Panc1 (cell line): Measurements from ENCODE around the gene TMEM87B. TPM values are rescaled to one million over a fixed set of nuclear protein-coding genes. Genes with fewer than 3 reads are reported as not detected.

ENCODE experiments used
- ATAC-seq: fragments of 200-7000 bp; cut with Tn5 transposase; 2 replicates; pipeline ENCODE4 v1.9.1; 2020; ENCODE audit warnings: mild to moderate bottlenecking, moderate library complexity
- BruUV-seq: library from RNA; stranded (reverse); fragments of 400-500 nt; replicated peaks from 2 replicates; lab custom pipeline; 2021; lab: Mats Ljungman, UMichigan
- CTCF ChIA-PET: fragments of 300-600 bp; sonication (Branson Sonifier 250); formaldehyde crosslinking; loops from one replicate; lab custom pipeline; 2022; ENCODE audit warnings: antibody characterized with exemption; lab: Charles Lee
- POLR2A ChIA-PET: fragments of 300-600 bp; sonication (Branson Sonifier 250); formaldehyde crosslinking; loops from one replicate; lab custom pipeline; 2022; ENCODE audit warnings: antibody characterized with exemption; lab: Charles Lee
- DNase-seq: peaks from one replicate; pipeline ENCODE4 v3.0.0-alpha.2; 2010; ENCODE audit warnings: low read depth, low spot score
- H3K27ac ChIP-seq: 2 replicates; pipeline ENCODE4 v1.5.1; 2011; ENCODE audit warnings: mild to moderate bottlenecking, low read length, inconsistent platforms
- H3K27me3 ChIP-seq: fragments of 200-500 bp; sonication (Bioruptor generic); 2 replicates; pipeline ENCODE4 v1.6.0; 2014; ENCODE audit warnings: low read length, inconsistent platforms; ENCODE audit not compliant: control insufficient read depth, insufficient read depth
- H3K36me3 ChIP-seq: fragments of 200-500 bp; sonication (Bioruptor generic); 2 replicates; pipeline ENCODE4 v1.5.1; 2014; ENCODE audit warnings: inconsistent platforms, mild to moderate bottlenecking, low read length, moderate library complexity; ENCODE audit not compliant: control insufficient read depth, insufficient read depth
- H3K4me1 ChIP-seq: 2 replicates; pipeline ENCODE4 v1.5.1; 2011; ENCODE audit warnings: inconsistent platforms, mild to moderate bottlenecking, low read length, moderate library complexity; ENCODE audit not compliant: control insufficient read depth, insufficient read depth
- H3K4me3 ChIP-seq, 2 experiments: 2 replicates each; pipeline ENCODE4 v1.5.1; 2011 to 2012; ENCODE audit warnings: low read depth in 2 of 2, low read length in 2 of 2, mild to moderate bottlenecking in 2 of 2, inconsistent platforms in 1 of 2, moderate library complexity in 1 of 2
- H3K9me3 ChIP-seq: fragments of 200-500 bp; sonication (Bioruptor generic); 2 replicates; pipeline ENCODE4 v1.5.1; 2014; ENCODE audit warnings: low read depth, mild to moderate bottlenecking, inconsistent platforms, low read length, moderate library complexity; ENCODE audit not compliant: control insufficient read depth, insufficient read depth
- POLR2AphosphoS5 ChIP-seq: IDR thresholded peaks from 2 replicates; pipeline ENCODE4 v1.6.1; 2012; ENCODE audit warnings: mild to moderate bottlenecking, low read depth, low read length, moderate library complexity
- REST ChIP-seq, 2 experiments: IDR thresholded peaks; 2 replicates each; pipeline ENCODE4 v1.6.1; 2011 to 2012; ENCODE audit warnings: low read depth in 2 of 2, control low read depth in 1 of 2, low read length in 1 of 2, mild to moderate bottlenecking in 1 of 2, moderate library complexity in 1 of 2; ENCODE audit not compliant: insufficient read depth in 1 of 2
- SIN3A ChIP-seq: IDR thresholded peaks from 2 replicates; pipeline ENCODE4 v1.6.1; 2012; ENCODE audit warnings: low read depth, mild to moderate bottlenecking, low read length, moderate library complexity, borderline replicate concordance; ENCODE audit not compliant: insufficient read depth
- TCF7L2 ChIP-seq: IDR thresholded peaks from 2 replicates; pipeline ENCODE4 v1.6.1; 2011; ENCODE audit warnings: mild to moderate bottlenecking, low read depth, low read length, inconsistent platforms
- in situ Hi-C: cut with HindIII; loops from 2 replicates; pipeline ENCODE4 v1.10.0; 2016; ENCODE audit warnings: low sequenced_read_pairs, low pct_unique_long_range_greater_than_20kb
- intact Hi-C: fragments of 100-400 bp; cut with micrococcal nuclease; formaldehyde crosslinking; loops from one replicate; pipeline ENCODE4 v1.10.0; 2022; ENCODE audit not compliant: unreplicated experiment
- total RNA-seq: library from RNA; stranded (reverse); gene quantifications from one replicate; pipeline ENCODE4 v1.2.1, GENCODE V29; 2021; ENCODE audit not compliant: unreplicated experiment
- TF ChIP-seq, protein P1 (sequence below): fragments of 450-650 bp; IDR thresholded peaks from 2 replicates; pipeline ENCODE4 v1.5.1; 2017; ENCODE audit warnings: mild to moderate bottlenecking

Gene TMEM87B
- total RNA-seq, 1 experiment from 2014 or later: 22.8 TPM

- H3K27me3 ChIP-seq: no peaks in the 10 kb centered on the region
- DNase-seq (no peak), ATAC-seq (no peak)
- H3K27ac ChIP-seq: no peak overlapping the region
- H3K36me3 ChIP-seq: no peaks in the 10 kb centered on the region
- in situ Hi-C loops (no loop called here), intact Hi-C loops (no loop called here)
- no peak overlapping the region for H3K4me3 ChIP-seq
- TF ChIP-seq TCF7L2 (no peak), SIN3A (no peak), POLR2AphosphoS5 (no peak), REST (IDR thresholded peaks at IDR 0.05; ENCODE audit: insufficient read depth in 1 of 2, low read depth in 2 of 2, low read length in 1 of 2) (no peak)
- TF ChIP-seq, protein P1, sequence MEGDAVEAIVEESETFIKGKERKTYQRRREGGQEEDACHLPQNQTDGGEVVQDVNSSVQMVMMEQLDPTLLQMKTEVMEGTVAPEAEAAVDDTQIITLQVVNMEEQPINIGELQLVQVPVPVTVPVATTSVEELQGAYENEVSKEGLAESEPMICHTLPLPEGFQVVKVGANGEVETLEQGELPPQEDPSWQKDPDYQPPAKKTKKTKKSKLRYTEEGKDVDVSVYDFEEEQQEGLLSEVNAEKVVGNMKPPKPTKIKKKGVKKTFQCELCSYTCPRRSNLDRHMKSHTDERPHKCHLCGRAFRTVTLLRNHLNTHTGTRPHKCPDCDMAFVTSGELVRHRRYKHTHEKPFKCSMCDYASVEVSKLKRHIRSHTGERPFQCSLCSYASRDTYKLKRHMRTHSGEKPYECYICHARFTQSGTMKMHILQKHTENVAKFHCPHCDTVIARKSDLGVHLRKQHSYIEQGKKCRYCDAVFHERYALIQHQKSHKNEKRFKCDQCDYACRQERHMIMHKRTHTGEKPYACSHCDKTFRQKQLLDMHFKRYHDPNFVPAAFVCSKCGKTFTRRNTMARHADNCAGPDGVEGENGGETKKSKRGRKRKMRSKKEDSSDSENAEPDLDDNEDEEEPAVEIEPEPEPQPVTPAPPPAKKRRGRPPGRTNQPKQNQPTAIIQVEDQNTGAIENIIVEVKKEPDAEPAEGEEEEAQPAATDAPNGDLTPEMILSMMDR: no peak
- POLR2A ChIA-PET: no interaction called here
- H3K9me3 ChIP-seq: no peaks in the 10 kb centered on the region
- no TSS peak for BruUV-seq
- CTCF ChIA-PET: no interaction called here
- no peaks in the 10 kb centered on the region for H3K4me1 ChIP-seq
These were observed 95.8 kb downstream of the TMEM87B start for GRCh38 chr2:112150851-112151250.

DNA sequence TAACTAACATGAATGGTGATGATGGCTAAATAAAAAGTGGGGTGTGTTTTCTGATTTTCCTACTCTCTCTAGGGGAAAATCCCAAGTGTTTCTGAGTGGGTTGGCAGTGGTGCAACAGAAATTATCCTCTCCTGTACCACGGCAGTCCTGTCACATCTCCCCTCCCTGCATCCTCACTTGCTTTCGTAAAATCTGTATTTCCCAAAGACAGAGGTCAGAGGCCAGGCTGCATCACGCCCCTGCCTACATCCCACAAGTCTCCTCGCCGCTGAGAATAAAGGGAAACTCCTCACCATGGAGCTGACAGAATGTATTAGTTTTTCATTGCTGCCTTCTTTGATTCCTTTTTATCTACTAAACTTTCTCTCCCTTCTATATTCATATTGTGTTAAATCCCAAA is 96.2 kb downstream of the TMEM87B start:
- no peaks in the 10 kb centered on the region for H3K27me3 ChIP-seq
- no peaks in the 10 kb centered on the region for H3K9me3 ChIP-seq
- intact Hi-C loops (no loop called here), in situ Hi-C loops (no loop called here)
- ATAC-seq: no peak
- no TSS peak for BruUV-seq
- CTCF ChIA-PET: no interaction called here
- no peak overlapping the region for H3K4me3 ChIP-seq
- no peak overlapping the region for H3K27ac ChIP-seq
- no peak for TF ChIP-seq POLR2AphosphoS5
- no peak for TF ChIP-seq SIN3A
- no peak for TF ChIP-seq REST (IDR thresholded peaks at IDR 0.05; ENCODE audit: insufficient read depth in 1 of 2, low read depth in 2 of 2, low read length in 1 of 2)
- TF ChIP-seq, protein P1: no peak
- TF ChIP-seq TCF7L2: no peak
- no peaks in the 10 kb centered on the region for H3K36me3 ChIP-seq
- POLR2A ChIA-PET: no interaction called here
- no peaks in the 10 kb centered on the region for H3K4me1 ChIP-seq
- no peak for DNase-seq
